Stimulated activated CD4-positive, alpha-beta T cell treated with anti-CD3 and anti-CD28 coated beads, Interleukin-2, amount 100 ng/mL, for 48 hours (primary cell): ENCODE results near the gene NFIB.

Experiments
- DNase-seq, 2 donors: peaks; one replicate each; pipeline ENCODE4 v3.0.0-alpha.2; 2020

The NFIB gene

DNA sequence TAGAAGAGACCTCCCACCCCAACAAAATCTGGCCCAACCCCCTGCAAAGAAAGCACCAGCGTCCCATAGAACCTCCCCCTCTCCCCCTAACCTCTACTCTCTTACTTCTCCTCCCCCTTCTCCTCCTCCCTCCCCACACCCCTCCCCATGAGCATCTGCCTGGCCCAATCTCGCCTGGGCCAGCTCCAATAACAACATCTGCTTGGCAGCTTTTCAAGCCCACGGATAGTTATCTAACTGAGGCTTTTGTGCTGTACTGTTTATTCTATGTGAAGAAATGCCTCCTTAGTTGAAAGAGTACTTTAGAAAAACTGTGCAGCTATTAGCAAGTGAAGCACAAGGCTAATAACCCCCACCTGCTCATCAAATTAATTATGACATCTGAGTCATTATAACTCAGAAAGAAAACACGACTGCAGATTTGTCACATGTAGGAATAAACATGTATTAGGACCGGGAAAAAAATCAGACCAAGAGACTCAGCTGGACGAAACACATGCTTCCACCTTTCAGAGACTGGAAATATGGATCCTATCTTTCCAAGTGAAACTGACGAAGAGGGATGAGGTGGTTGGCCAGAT is 42.8 kb downstream of the NFIB start:
- no peak for DNase-seq

GRCh38 chr9:14270358-14271092 is 43.4 kb downstream of the NFIB start:
- no peak for DNase-seq

- no peak for DNase-seq
These were observed 44.0 kb downstream of the NFIB start for GRCh38 chr9:14269916-14270315.

DNA sequence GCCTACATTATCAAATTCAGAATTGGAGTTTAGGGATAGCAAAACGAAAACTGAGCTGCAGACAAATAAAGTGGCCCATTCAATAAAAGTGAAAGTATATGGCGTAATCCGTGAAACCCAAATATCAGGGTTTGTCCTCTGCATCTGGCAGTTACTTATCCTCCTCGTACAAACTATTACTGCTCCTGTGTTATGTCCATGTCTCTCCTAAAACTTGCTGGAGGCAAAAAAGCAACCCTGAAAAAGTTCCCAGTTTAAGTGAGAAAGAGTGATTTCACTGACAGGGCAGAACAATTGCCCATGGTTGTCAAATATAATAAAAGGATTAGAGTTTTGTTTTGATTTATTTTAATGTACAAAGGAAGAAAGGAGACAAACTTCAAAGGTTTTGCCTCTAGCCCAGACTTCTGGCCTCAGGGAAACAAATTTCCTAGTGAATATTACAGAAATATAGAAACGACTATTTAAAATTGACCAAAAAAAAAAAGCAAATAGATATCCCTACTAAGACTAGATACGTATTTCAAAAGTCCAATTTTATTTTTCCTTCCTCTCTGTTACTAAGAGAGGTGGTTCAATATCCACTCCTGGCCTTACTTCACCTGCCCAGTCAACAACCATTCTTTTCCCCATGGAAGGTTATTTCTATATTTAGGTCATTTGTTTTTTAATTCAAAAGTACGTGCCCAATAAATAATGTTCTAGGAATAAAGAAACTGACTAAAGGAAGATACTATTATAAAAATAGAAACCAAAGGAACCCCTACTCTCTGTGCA is 50.0 kb downstream of the NFIB start:
- DNase-seq: no peak

DNA sequence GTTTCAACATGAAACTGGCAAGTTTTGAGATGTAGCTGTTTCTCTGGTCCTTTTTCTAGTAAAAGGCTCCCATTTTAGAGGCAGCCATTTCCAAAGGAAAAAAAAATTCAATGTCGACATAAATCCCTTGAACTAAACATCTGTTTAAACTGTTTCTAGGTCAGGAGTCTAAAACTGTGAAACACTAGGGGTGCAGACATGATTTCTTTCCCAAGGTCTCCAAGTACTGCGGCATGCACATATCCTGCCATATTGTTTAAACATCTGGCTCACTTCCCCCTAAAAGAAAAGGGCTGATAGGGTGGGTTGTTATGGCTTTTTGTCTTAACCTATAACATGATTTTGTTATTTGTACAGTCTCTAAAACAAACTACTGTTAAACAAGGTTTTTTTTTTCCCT is 51.1 kb downstream of the NFIB start:
- DNase-seq: no peak

DNA sequence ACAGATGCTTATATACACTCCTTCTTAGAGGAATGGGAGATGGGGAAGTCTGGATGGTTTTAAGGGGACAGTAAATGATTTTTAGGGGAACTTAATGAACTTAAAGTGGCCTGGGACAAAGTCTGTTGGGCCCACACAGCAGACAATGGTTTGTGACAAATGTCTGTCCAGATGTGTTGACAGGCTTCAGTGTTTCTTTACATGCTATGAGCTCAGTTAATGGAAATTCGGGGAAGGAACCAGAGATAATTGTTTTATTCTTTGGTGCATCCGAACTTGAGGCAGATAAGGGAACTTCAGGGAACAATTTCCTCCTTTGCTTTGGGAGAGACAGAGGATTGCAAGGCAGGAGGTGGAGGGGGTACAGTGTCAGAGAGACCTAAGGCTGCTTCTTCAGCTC is 52.3 kb downstream of the NFIB start:
- no peak for DNase-seq

DNA sequence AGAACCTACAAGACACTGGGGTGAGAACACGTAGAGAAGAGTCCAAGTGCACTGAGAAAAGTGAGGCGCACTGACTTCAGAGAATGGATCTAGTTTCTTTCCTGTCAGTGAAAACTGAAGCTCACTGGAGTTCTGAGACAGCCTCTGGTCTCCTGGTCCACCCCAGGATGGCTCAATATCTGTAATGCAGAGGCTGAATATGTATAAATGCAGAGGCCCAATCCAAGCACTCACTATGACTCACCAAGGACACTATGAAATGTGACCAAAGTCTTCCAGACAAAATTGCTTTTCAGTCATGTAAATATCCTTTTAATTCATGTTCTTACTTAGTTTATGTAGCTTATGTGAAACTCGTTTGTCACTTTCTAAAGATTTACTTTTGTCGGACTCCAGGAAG is 53.8 kb downstream of the NFIB start:
- no peak for DNase-seq

DNA sequence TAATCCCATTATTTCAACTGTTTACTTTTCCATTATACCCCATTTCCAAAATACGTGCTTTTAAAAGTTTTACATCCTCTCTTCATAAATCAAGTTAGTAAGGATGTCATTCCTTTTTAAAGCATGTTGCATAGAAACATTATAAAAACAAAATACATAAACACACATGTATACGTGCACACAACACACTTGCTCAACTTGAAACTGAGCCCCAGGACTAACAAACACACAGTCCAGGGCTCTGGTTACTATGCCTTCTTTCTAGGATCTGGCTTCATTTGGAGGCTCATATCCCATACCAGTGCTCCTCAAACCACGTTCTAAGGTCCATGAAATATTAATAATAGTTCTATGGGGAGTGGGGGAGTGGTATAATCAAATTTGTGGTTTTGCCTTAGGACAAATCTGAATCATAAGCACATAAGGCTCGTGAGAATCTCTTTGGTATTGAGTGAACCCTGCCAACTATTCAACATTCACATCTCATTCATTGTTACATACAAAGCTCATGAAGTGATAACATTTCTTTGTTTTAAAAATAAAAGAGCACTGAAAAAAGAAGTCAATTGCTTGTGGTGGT is 55.2 kb downstream of the NFIB start:
- DNase-seq: no peak

GRCh38 chr9:14258156-14258555 is 55.8 kb downstream of the NFIB start:
- DNase-seq: no peak

GRCh38 chr9:14256588-14256987 is 57.4 kb downstream of the NFIB start:
- DNase-seq: no peak

DNA sequence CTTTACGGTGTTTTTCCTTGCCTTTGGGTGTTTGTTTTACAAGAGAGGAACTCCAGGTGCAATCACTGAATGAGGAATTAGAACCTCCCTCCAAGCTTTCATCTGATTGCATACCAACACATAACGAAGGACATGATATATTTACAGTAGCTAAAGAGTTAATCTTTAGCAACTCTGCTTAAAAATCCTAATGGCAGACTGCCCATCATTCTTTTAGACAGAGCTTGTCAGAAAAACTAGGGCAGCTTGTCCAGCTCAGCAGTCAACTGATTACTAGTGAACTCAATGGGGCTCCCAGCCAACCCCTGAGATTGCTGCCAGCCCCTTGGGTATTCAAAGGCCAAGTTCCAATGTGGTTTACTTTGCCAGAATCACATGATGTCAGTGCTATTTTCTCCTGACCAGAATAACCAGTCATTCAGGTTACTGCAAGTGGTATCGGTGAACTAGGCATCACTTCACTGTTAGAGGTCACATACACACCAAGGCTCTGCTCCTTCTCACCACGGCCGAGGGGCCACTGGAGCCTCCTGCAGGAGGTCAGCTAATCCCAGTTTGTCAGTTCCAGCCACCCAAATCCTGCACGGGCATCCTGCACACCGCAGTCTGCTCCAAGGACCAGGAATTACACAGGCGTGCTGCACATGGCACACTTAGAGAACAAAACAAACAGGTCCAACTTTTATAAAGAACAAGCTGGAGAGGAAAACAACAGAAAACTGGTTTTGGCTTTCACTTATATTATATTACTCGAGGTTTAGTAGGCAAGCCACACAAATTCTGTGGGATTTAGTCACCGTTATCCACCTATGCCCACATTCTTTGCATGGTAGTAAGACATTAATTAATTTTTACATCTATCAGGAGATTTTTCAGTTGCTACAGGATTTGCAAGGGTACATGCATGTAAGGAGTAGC is 62.5 kb downstream of the NFIB start:
- no peak for DNase-seq

GRCh38 chr9:14250794-14251153 is 63.2 kb downstream of the NFIB start:
- DNase-seq: no peak

GRCh38 chr9:14249527-14249926 is 64.4 kb downstream of the NFIB start:
- no peak for DNase-seq

- no peak for DNase-seq
These were observed 65.8 kb downstream of the NFIB start for GRCh38 chr9:14248149-14248548.

- no peak for DNase-seq
These were observed 66.4 kb downstream of the NFIB start for GRCh38 chr9:14247577-14247976.

GRCh38 chr9:14246951-14247350 is 67.0 kb downstream of the NFIB start:
- no peak for DNase-seq

GRCh38 chr9:14245901-14246525 is 67.9 kb downstream of the NFIB start:
- no peak for DNase-seq

DNA sequence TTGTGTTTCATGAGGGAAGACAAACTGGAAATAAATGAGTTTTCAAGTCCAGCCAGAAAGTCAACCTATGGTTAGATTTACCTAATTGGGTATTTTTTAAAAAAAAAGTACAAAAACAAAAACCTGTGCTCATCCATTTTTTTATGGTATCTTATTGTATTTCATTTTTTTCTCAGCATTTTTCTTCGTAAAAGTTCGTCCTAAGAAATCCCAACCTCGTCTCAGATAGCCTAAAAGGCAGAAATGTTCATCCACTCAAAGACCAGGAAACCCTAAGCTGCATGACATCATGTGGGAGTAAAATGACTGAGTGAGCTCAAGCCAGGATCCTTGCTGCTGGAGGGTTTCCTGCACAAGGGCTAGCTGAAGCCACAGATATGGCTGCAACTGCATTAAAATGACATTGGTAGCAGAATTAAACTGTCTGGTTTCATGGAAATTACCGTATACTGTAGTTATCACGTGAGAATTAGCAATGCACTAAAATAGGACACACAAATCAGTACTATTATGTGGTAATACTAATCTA is 70.4 kb downstream of the NFIB start:
- DNase-seq: no peak

- no peak for DNase-seq
These were observed 71.7 kb downstream of the NFIB start for GRCh38 chr9:14242150-14242805.

DNA sequence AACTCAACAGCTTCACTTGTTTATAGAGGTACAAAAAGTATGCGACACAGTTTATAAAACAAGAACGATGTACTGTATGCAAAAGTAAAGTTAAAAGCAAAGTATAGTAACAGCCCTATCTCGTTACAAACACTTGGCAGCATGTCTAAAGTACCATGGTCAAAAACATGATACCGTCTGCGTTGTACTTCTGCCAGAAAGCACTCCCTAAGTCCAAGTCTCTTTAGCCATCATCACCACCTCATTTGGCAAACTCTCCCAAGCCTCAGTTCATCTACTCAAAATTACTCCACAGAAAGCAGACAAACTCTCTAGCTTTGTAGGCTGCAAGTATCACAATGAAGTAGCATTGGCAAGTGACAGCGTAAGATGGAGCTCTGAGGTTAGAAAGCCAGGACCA is 73.4 kb downstream of the NFIB start:
- DNase-seq: no peak

GRCh38 chr9:14238518-14238917 is 75.4 kb downstream of the NFIB start:
- no peak for DNase-seq
